Measurements from ENCODE around the gene TTC7B. TPM values are rescaled to one million over a fixed set of nuclear protein-coding genes. Genes with fewer than 3 reads are reported as not detected.

The TTC7B gene
- total and polyA plus RNA-seq, 2 of the 13 experiments (the other 11 are each of a cell fraction or from before 2014, with no cell fraction given) = 1.3 to 3.2 TPM

DNA sequence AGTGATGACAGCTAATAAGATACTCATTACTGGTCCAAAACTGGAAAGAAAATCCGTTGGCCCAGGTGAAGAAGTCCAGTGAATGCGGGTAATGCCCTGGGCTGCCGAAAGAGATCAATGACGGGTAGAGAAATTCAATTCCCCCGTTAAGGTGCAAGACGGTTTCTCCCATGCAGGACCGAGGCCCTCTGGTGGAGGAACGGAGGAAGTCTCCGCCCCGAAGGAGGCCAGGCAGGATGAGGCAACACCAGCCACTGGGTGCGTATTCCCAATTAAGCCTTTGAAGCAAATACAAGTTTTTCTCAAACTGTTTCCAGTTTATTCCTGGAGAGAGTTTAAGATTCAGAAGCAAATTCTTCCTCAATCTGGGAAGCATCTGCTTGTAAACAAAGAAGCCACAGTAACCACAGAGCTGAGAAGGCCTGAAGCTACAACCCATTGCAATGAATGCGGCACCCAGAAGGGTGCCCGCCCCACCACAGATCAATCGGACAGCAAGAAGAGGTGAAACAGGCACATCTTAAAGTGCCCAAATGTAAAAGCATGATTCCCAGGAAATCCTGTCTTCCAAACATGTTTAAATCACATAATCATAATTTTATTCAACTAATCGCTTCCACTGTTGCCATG, 118.5 kb downstream of the TTC7B start (continued):
- TF ChIP-seq, protein P1, sequence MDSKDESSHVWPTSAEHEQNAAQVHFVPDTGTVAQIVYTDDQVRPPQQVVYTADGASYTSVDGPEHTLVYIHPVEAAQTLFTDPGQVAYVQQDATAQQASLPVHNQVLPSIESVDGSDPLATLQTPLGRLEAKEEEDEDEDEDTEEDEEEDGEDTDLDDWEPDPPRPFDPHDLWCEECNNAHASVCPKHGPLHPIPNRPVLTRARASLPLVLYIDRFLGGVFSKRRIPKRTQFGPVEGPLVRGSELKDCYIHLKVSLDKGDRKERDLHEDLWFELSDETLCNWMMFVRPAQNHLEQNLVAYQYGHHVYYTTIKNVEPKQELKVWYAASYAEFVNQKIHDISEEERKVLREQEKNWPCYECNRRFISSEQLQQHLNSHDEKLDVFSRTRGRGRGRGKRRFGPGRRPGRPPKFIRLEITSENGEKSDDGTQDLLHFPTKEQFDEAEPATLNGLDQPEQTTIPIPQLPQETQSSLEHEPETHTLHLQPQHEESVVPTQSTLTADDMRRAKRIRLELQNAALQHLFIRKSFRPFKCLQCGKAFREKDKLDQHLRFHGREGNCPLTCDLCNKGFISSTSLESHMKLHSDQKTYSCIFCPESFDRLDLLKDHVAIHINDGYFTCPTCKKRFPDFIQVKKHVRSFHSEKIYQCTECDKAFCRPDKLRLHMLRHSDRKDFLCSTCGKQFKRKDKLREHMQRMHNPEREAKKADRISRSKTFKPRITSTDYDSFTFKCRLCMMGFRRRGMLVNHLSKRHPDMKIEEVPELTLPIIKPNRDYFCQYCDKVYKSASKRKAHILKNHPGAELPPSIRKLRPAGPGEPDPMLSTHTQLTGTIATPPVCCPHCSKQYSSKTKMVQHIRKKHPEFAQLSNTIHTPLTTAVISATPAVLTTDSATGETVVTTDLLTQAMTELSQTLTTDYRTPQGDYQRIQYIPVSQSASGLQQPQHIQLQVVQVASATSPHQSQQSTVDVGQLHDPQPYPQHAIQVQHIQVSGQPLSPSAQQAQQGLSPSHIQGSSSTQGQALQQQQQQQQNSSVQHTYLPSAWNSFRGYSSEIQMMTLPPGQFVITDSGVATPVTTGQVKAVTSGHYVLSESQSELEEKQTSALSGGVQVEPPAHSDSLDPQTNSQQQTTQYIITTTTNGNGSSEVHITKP (CRISPR knock-in tag; IDR thresholded peaks at IDR 0.05; ENCODE audit: low read depth) = 0 out of 2 replicates have a peak, but pooled peaks have one; percentile 25
- TF ChIP-seq, protein P2, sequence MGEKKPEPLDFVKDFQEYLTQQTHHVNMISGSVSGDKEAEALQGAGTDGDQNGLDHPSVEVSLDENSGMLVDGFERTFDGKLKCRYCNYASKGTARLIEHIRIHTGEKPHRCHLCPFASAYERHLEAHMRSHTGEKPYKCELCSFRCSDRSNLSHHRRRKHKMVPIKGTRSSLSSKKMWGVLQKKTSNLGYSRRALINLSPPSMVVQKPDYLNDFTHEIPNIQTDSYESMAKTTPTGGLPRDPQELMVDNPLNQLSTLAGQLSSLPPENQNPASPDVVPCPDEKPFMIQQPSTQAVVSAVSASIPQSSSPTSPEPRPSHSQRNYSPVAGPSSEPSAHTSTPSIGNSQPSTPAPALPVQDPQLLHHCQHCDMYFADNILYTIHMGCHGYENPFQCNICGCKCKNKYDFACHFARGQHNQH (CRISPR knock-in tag; IDR thresholded peaks at IDR 0.05) = 0 out of 2 replicates have a peak, but pooled peaks have one; percentile 34
- no peak for TF ChIP-seq FOXA3 (CRISPR knock-in tag; IDR thresholded peaks at IDR 0.05)
- 0 out of 2 replicates have a peak, but pooled peaks have one; percentile 17 for TF ChIP-seq SIX1 (CRISPR knock-in tag; IDR thresholded peaks at IDR 0.05; ENCODE audit: borderline replicate concordance)
- TF ChIP-seq SAP130 (CRISPR knock-in tag; IDR thresholded peaks at IDR 0.05; ENCODE audit: low read depth) = 0 out of 2 replicates have a peak, but pooled peaks have one; percentile 21
- TF ChIP-seq, protein P3, sequence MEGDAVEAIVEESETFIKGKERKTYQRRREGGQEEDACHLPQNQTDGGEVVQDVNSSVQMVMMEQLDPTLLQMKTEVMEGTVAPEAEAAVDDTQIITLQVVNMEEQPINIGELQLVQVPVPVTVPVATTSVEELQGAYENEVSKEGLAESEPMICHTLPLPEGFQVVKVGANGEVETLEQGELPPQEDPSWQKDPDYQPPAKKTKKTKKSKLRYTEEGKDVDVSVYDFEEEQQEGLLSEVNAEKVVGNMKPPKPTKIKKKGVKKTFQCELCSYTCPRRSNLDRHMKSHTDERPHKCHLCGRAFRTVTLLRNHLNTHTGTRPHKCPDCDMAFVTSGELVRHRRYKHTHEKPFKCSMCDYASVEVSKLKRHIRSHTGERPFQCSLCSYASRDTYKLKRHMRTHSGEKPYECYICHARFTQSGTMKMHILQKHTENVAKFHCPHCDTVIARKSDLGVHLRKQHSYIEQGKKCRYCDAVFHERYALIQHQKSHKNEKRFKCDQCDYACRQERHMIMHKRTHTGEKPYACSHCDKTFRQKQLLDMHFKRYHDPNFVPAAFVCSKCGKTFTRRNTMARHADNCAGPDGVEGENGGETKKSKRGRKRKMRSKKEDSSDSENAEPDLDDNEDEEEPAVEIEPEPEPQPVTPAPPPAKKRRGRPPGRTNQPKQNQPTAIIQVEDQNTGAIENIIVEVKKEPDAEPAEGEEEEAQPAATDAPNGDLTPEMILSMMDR (CRISPR knock-in tag; IDR thresholded peaks at IDR 0.05) = peak; percentile 93
- TF ChIP-seq PTBP1 (IDR thresholded peaks at IDR 0.05; ENCODE audit: low read depth, low read length, poor library complexity, severe bottlenecking) = no peak
- no peak for TF ChIP-seq SRSF1 (optimal IDR thresholded peaks at IDR 0.05; ENCODE audit: low read depth, low read length)
- TF ChIP-seq, protein P4, sequence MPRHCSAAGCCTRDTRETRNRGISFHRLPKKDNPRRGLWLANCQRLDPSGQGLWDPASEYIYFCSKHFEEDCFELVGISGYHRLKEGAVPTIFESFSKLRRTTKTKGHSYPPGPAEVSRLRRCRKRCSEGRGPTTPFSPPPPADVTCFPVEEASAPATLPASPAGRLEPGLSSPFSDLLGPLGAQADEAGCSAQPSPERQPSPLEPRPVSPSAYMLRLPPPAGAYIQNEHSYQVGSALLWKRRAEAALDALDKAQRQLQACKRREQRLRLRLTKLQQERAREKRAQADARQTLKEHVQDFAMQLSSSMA (CRISPR knock-in tag; IDR thresholded peaks at IDR 0.05) = no peak
- TF ChIP-seq, protein P5, sequence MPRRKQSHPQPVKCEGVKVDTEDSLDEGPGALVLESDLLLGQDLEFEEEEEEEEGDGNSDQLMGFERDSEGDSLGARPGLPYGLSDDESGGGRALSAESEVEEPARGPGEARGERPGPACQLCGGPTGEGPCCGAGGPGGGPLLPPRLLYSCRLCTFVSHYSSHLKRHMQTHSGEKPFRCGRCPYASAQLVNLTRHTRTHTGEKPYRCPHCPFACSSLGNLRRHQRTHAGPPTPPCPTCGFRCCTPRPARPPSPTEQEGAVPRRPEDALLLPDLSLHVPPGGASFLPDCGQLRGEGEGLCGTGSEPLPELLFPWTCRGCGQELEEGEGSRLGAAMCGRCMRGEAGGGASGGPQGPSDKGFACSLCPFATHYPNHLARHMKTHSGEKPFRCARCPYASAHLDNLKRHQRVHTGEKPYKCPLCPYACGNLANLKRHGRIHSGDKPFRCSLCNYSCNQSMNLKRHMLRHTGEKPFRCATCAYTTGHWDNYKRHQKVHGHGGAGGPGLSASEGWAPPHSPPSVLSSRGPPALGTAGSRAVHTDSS (CRISPR knock-in tag; conservative IDR thresholded peaks at IDR 0.05) = no peak
- TF ChIP-seq GPN1 (CRISPR knock-in tag; IDR thresholded peaks at IDR 0.05; ENCODE audit: borderline replicate concordance) = no peak
- TF ChIP-seq KDM2A (CRISPR knock-in tag; IDR thresholded peaks at IDR 0.05; ENCODE audit: borderline replicate concordance, low read depth) = peak; percentile 75; the same call in 1 of the 2 replicates
- TF ChIP-seq, protein P6, sequence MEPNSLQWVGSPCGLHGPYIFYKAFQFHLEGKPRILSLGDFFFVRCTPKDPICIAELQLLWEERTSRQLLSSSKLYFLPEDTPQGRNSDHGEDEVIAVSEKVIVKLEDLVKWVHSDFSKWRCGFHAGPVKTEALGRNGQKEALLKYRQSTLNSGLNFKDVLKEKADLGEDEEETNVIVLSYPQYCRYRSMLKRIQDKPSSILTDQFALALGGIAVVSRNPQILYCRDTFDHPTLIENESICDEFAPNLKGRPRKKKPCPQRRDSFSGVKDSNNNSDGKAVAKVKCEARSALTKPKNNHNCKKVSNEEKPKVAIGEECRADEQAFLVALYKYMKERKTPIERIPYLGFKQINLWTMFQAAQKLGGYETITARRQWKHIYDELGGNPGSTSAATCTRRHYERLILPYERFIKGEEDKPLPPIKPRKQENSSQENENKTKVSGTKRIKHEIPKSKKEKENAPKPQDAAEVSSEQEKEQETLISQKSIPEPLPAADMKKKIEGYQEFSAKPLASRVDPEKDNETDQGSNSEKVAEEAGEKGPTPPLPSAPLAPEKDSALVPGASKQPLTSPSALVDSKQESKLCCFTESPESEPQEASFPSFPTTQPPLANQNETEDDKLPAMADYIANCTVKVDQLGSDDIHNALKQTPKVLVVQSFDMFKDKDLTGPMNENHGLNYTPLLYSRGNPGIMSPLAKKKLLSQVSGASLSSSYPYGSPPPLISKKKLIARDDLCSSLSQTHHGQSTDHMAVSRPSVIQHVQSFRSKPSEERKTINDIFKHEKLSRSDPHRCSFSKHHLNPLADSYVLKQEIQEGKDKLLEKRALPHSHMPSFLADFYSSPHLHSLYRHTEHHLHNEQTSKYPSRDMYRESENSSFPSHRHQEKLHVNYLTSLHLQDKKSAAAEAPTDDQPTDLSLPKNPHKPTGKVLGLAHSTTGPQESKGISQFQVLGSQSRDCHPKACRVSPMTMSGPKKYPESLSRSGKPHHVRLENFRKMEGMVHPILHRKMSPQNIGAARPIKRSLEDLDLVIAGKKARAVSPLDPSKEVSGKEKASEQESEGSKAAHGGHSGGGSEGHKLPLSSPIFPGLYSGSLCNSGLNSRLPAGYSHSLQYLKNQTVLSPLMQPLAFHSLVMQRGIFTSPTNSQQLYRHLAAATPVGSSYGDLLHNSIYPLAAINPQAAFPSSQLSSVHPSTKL (CRISPR knock-in tag; IDR thresholded peaks at IDR 0.05) = peak; percentile 23; the same call in 1 of the 2 replicates
- TF ChIP-seq GATAD2A (CRISPR knock-in tag; IDR thresholded peaks at IDR 0.05) = peak; percentile 19; the same call in 1 of the 2 replicates
